Measurements from ENCODE around the gene PAPPA.

DNA sequence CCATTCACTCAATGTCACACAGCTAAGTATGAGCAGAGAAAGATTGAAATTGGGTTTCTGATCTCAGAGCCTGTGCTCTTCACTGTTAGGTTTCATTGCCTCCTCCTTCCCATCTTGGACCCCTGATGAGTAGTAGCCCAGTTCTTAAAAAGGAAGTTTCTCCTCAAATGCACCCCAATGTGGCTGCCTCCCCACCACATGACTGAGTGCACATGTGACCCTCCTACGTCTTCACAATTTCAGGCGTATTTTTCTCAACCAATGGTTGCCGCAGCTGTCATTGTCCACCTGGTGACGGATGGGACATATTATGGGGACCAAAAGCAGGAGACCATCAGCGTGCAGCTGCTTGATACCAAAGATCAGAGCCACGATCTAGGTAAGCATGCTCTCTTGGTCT, 178.5 kb downstream of the PAPPA start:
- no peak for TF ChIP-seq CTCF (IDR thresholded peaks at IDR 0.05)
- no peak for TF ChIP-seq POLR2A (IDR thresholded peaks at IDR 0.05)
